Skeletal muscle tissue (tissue), 4 donors: ENCODE measurements around the gene NAGPA. TPM values are rescaled to one million over a fixed set of nuclear protein-coding genes. Genes with fewer than 3 reads are reported as not detected.

Experiments
- H3K27ac ChIP-seq: one replicate; pipeline ENCODE4 v1.7.0; 2013; ENCODE audit warnings: mild to moderate bottlenecking, low read depth, low read length, inconsistent platforms
- H3K27me3 ChIP-seq, 3 donors: one replicate each; pipeline ENCODE4 v1.7.0; 2013; ENCODE audit warnings: low read length in 3 of 3; ENCODE audit not compliant: control insufficient read depth in 3 of 3, insufficient read depth in 3 of 3
- H3K36me3 ChIP-seq, 3 donors: one replicate each; pipeline ENCODE4 v1.7.0; 2013; ENCODE audit warnings: low read length in 3 of 3; ENCODE audit not compliant: control insufficient read depth in 3 of 3, insufficient read depth in 3 of 3
- H3K4me1 ChIP-seq, 3 donors: one replicate each; pipeline ENCODE4 v1.7.0; 2013; ENCODE audit warnings: low read length in 3 of 3, mild to moderate bottlenecking in 3 of 3; ENCODE audit not compliant: control insufficient read depth in 3 of 3, insufficient read depth in 3 of 3
- H3K4me3 ChIP-seq, 3 donors: one replicate each; pipeline ENCODE4 v1.7.0; 2013; ENCODE audit warnings: low read length in 3 of 3
- H3K9ac ChIP-seq, 3 donors: one replicate each; pipeline ENCODE4 v1.7.0; 2013; ENCODE audit warnings: low read length in 3 of 3, mild to moderate bottlenecking in 3 of 3, moderate library complexity in 2 of 3, low read depth in 1 of 3
- H3K9me3 ChIP-seq, 3 donors: one replicate each; pipeline ENCODE4 v1.7.0; 2013; ENCODE audit warnings: low read length in 3 of 3; ENCODE audit not compliant: control insufficient read depth in 3 of 3
- total RNA-seq: library from RNA; depleted of rRNA; stranded (reverse); fragments of >200 nt; gene quantifications from one replicate; pipeline ENCODE4 v1.2.3, GENCODE V29; 2014
- donor health status: Osteomylitis.

Gene NAGPA
- total RNA-seq, 1 donor from 2014 or later: 5.2 TPM

GRCh38 chr16:4982056-4982867 lies 51.5 kb downstream of the NAGPA start:
- H3K4me3 ChIP-seq: peak overlapping the region; percentile 48 to 70 (median 67)
- peaks cover 0 to 2% (median 0%) of the 10 kb centered on the region in 3 donors for H3K9me3 ChIP-seq
- H3K27ac ChIP-seq: peak overlapping the region; percentile 98
- peaks cover 26 to 37% (median 36%) of the 10 kb centered on the region in 3 donors for H3K4me1 ChIP-seq
- no peaks in the 10 kb centered on the region for H3K27me3 ChIP-seq
- peak overlapping the region; percentile 84 to 93 (median 87) for H3K9ac ChIP-seq
- H3K36me3 ChIP-seq: no peaks in the 10 kb centered on the region

GRCh38 chr16:4981473-4981872 lies 52.3 kb downstream of the NAGPA start:
- Histone ChIP-seq H3K4me1 (peaks cover 27 to 42% (median 40%) of the 10 kb centered on the region in 3 donors), H3K4me3 (peak overlapping the region; percentile 32 to 70 (median 48)), H3K36me3 (no peaks in the 10 kb centered on the region), H3K27ac (peak overlapping the region; percentile 98), H3K9me3 (peaks cover 0 to 2% (median 0%) of the 10 kb centered on the region in 3 donors), H3K9ac (peak overlapping the region; percentile 77 to 93 (median 87)), H3K27me3 (no peaks in the 10 kb centered on the region)

- Histone ChIP-seq H3K4me1 (peaks cover 35 to 50% (median 48%) of the 10 kb centered on the region in 3 donors), H3K9ac (peak overlapping the region in 2 of 3 donors; percentile 45 to 74), H3K36me3 (no peaks in the 10 kb centered on the region), H3K27ac (peak overlapping the region; percentile 83), H3K4me3 (no peak overlapping the region), H3K9me3 (peaks cover 0 to 2% (median 0%) of the 10 kb centered on the region in 3 donors), H3K27me3 (no peaks in the 10 kb centered on the region)
Measured at GRCh38 chr16:4980691-4981090, 53.0 kb downstream of the NAGPA start.

- no peaks in the 10 kb centered on the region for H3K36me3 ChIP-seq
- peaks cover 0 to 2% (median 0%) of the 10 kb centered on the region in 3 donors for H3K9me3 ChIP-seq
- peak overlapping the region; percentile 83 for H3K27ac ChIP-seq
- H3K9ac ChIP-seq: peak overlapping the region; percentile 34 to 74 (median 45)
- H3K4me3 ChIP-seq: no peak overlapping the region
- peaks cover 37 to 53% (median 52%) of the 10 kb centered on the region in 3 donors for H3K4me1 ChIP-seq
- H3K27me3 ChIP-seq: no peaks in the 10 kb centered on the region
Measured at GRCh38 chr16:4979736-4980660, 53.7 kb downstream of the NAGPA start.

- peaks cover 0 to under 1% (median 0%) of the 10 kb centered on the region in 3 donors for H3K9me3 ChIP-seq
- peaks cover 37 to 53% (median 52%) of the 10 kb centered on the region in 3 donors for H3K4me1 ChIP-seq
- peak overlapping the region; percentile 83 for H3K27ac ChIP-seq
- H3K36me3 ChIP-seq: no peaks in the 10 kb centered on the region
- no peak overlapping the region for H3K4me3 ChIP-seq
- H3K27me3 ChIP-seq: no peaks in the 10 kb centered on the region
- peak overlapping the region in 1 of 3 donors; percentile 57 for H3K9ac ChIP-seq
Measured at GRCh38 chr16:4979164-4979563, 54.6 kb downstream of the NAGPA start.

- H3K9me3 ChIP-seq: no peaks in the 10 kb centered on the region
- H3K4me3 ChIP-seq: peak overlapping the region in 2 of 3 donors; percentile 22 to 35
- H3K9ac ChIP-seq: peak overlapping the region; percentile 43 to 79 (median 56)
- H3K36me3 ChIP-seq: no peaks in the 10 kb centered on the region
- peak overlapping the region; percentile 89 for H3K27ac ChIP-seq
- H3K27me3 ChIP-seq: no peaks in the 10 kb centered on the region
- H3K4me1 ChIP-seq: peaks cover 44 to 63% (median 58%) of the 10 kb centered on the region in 3 donors
Measured at GRCh38 chr16:4976611-4977145, 57.1 kb downstream of the NAGPA start.

- peak overlapping the region; percentile 89 for H3K27ac ChIP-seq
- H3K4me3 ChIP-seq: peak overlapping the region in 2 of 3 donors; percentile 22 to 35
- H3K27me3 ChIP-seq: no peaks in the 10 kb centered on the region
- peaks cover 39 to 62% (median 57%) of the 10 kb centered on the region in 3 donors for H3K4me1 ChIP-seq
- no peaks in the 10 kb centered on the region for H3K9me3 ChIP-seq
- H3K36me3 ChIP-seq: no peaks in the 10 kb centered on the region
- H3K9ac ChIP-seq: peak overlapping the region in 1 of 3 donors; percentile 79
Measured at GRCh38 chr16:4976079-4976478, 57.7 kb downstream of the NAGPA start.

Other genes starting within 250 kb of the NAGPA start
- not detected for gene SEPTIN12, start 245.6 kb downstream of the NAGPA start, total RNA-seq
- not detected for gene SMIM22, start 238.6 kb downstream of the NAGPA start, total RNA-seq
- 13.0 TPM for gene ROGDI, start 231.3 kb downstream of the NAGPA start, total RNA-seq
- gene GLYR1, start 186.6 kb downstream of the NAGPA start, total RNA-seq: 25.1 TPM
- 11.0 TPM for gene UBN1, start 186.5 kb downstream of the NAGPA start, total RNA-seq
- gene PPL, start 96.8 kb downstream of the NAGPA start, total RNA-seq: 1.6 TPM
- 1.0 TPM for gene SEC14L5, start 75.6 kb downstream of the NAGPA start, total RNA-seq
- 2.1 TPM for gene C16orf89, start 32.0 kb upstream of the NAGPA start, total RNA-seq
- gene ALG1, start 37.9 kb upstream of the NAGPA start, total RNA-seq: 13.6 TPM
- gene EEF2KMT, start 63.9 kb upstream of the NAGPA start, total RNA-seq: 5.7 TPM